Stimulated activated CD8-positive, alpha-beta memory T cell treated with anti-CD3 and anti-CD28 coated beads, Interleukin-4, amount 100 ng/mL, for 1 hour (primary cell): ENCODE data around the gene CHST11.
"Not testable (repeated sequence)": the region's sequence is repeated elsewhere in the genome, so short reads cannot be mapped to it uniquely, and the experiment has no call there.

Experiments
- DNase-seq, 2 donors: peaks; one replicate each; pipeline ENCODE4 v3.0.0-alpha.2; 2020; ENCODE audit warnings: low read depth in 2 of 2, low spot score in 1 of 2

Gene CHST11

GRCh38 chr12:104733717-104734175, 277.0 kb downstream of the CHST11 start:
- no peak for DNase-seq

GRCh38 chr12:104734541-104735095, 277.9 kb downstream of the CHST11 start:
- no peak for DNase-seq

GRCh38 chr12:104735801-104736200, 279.1 kb downstream of the CHST11 start:
- no peak for DNase-seq

GRCh38 chr12:104736307-104736706, 279.6 kb downstream of the CHST11 start:
- no peak for DNase-seq

GRCh38 chr12:104737113-104737512, 280.4 kb downstream of the CHST11 start:
- no peak for DNase-seq

- no peak for DNase-seq
These were observed 281.1 kb downstream of the CHST11 start for GRCh38 chr12:104737791-104738301.

- no peak for DNase-seq
These were observed 281.6 kb downstream of the CHST11 start for GRCh38 chr12:104738331-104738730.

GRCh38 chr12:104738776-104739642, 282.3 kb downstream of the CHST11 start:
- no peak for DNase-seq

GRCh38 chr12:104740668-104741067, 283.9 kb downstream of the CHST11 start:
- no peak for DNase-seq

- DNase-seq: no peak
These were observed 284.3 kb downstream of the CHST11 start for GRCh38 chr12:104741077-104741476.

GRCh38 chr12:104741497-104742367, 285.0 kb downstream of the CHST11 start:
- DNase-seq: no peak

GRCh38 chr12:104742551-104743201, 285.9 kb downstream of the CHST11 start:
- DNase-seq: no peak

- no peak for DNase-seq
These were observed 286.4 kb downstream of the CHST11 start for GRCh38 chr12:104743202-104743580.

- DNase-seq: not testable (repeated sequence)
These were observed 287.2 kb downstream of the CHST11 start for GRCh38 chr12:104743753-104744548.

GRCh38 chr12:104746467-104747088, 289.8 kb downstream of the CHST11 start:
- no peak for DNase-seq

GRCh38 chr12:104747330-104747729, 290.6 kb downstream of the CHST11 start:
- DNase-seq: no peak

- DNase-seq: no peak
These were observed 291.2 kb downstream of the CHST11 start for GRCh38 chr12:104747955-104748354.

GRCh38 chr12:104748356-104748755, 291.6 kb downstream of the CHST11 start:
- DNase-seq: no peak

- no peak for DNase-seq
These were observed 292.0 kb downstream of the CHST11 start for GRCh38 chr12:104748790-104749189.

- no peak for DNase-seq
These were observed 292.8 kb downstream of the CHST11 start for GRCh38 chr12:104749545-104749944.
